Measurements from ENCODE around the gene C18orf63.

C18orf63 gene

GRCh38 chr18:74376523-74376922 lies 60.9 kb downstream of the C18orf63 start:
- no peak for DNase-seq (ENCODE audit: low spot score)

DNA sequence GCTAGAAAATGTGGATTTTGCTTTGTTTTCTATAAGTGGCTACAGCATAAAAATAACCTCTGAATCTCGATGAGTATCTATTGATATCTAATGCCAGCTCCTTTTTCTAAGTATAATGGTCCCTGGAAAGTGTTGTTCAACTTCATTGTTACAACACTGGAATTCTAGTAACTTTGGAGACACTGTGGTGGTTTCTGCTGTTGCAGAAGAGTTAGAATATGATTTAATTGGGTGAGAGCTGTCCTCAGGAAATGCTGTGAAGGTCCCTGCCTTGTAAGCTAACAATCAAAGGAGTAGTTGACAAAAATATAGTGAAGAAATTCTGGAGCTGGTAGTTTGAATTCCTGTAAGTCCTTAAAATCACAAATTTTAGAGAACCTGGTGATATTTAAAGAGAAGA lies 62.1 kb downstream of the C18orf63 start:
- DNase-seq (ENCODE audit: low spot score) = no peak

DNA sequence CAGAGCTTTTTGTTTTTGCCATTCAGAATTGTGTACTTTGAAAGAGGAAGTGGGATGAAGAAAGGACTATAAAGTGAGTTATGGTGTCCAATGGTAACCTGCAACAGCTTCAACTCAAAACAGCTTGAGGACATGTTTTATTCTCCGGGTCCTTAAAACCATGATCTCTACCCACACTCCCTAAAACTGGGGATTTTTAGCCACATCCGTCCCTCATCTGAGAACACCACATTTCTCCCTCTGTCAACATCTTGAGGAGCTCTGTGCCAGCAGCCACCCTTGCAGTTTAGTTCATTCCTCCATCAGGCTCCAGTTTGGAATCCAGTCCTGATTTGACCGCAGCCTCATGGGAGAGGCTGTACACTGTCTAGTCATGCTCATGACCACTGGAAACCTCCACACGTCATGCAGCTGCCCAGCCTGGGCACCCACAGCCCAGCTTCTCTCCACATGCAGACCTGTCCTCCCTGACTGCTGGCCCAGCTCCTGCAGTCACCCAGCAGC lies 62.6 kb downstream of the C18orf63 start:
- no peak for DNase-seq (ENCODE audit: low spot score)

- DNase-seq (ENCODE audit: low spot score) = no peak
Measured at GRCh38 chr18:74380916-74381315, 65.3 kb downstream of the C18orf63 start.

GRCh38 chr18:74381621-74382295 lies 66.1 kb downstream of the C18orf63 start:
- no peak for DNase-seq (ENCODE audit: low spot score)

DNA sequence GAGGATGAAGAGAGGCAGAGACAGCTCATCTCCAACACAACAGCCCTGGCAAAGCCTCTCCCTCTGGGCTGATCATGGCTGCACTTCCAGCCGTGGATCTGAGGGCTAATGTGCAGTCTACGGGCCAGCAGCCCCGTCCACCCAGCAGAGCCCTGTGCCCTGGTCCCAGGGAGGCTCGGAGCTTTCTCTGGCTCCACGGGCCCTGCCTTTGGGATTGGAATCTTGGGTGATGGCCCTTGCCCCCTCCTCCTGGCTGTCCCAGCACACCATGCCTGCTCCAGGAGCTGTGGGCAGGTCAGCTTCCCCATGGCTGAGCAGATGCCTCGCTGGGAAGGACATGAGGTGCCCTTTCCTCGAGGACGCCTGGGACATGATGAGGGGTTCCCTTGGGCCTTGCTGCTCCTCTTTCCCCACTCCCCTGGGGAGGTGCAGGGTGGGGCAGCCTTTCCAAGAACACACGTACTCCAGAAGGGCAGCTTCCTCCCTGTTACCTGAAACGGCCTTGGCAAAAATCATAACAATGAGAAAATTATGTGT lies 66.9 kb downstream of the C18orf63 start:
- DNase-seq (ENCODE audit: low spot score) = no peak

GRCh38 chr18:74387383-74387782 lies 71.7 kb downstream of the C18orf63 start:
- no peak for DNase-seq (ENCODE audit: low spot score)

- DNase-seq (ENCODE audit: low spot score) = no peak
Measured at GRCh38 chr18:74388227-74388626, 72.6 kb downstream of the C18orf63 start.

DNA sequence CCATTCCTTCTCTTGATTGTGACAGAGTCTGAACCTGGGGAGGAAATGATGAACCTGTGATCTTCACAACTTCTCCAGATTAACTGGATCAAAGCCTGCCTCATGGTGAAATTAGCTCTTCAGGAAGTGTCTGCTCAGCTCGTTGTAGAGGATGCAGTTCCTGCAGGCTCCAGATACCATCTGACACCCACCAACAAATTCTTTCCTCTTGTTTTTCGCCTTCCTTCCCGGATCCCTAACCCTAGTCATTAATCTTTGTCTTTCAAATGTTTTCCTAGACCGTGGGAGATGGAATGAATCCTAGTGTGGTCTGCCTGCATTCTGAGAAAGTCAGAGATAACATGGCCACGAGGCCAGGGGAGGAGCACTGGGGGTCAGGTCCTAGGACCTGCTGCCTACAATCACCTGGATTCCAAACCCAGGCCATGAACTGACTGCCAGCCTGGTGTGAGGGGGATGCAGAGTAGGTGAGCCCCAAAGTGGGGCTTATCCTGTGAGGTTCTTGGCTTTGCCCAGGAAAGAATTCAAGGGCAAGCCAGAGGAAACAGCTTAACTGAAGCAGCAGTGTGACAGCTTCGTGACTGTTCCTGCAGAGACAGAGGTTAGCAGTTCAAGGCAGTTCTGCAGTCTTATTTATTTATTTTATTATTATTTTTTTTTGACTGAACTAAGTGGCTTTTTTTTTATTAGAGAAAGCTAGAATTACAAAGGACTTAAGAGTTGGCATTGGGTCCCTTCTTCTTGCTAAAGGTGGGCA lies 73.7 kb downstream of the C18orf63 start:
- no peak for DNase-seq (ENCODE audit: low spot score)

DNA sequence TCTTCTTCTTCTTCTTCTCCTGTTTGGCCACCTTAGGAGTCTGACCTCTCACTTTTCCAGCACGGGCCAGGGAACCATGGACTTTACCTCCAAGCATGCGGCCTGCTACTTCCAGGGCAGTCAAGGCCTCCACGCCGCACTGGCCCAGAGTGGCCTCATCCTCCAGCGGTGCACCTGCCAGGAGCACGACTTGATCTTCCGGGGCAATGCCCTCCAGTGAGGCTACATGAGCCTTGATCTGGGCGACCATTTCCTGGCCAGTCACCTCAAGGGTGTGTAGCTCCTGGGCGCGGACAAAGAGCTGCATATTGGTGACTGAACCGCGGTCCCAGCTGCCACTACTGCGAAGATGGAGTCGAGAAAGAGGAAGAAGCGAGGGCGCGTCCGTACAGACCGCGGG lies 74.4 kb downstream of the C18orf63 start:
- DNase-seq (ENCODE audit: low spot score) = no peak

GRCh38 chr18:74390900-74391299 lies 75.3 kb downstream of the C18orf63 start:
- no peak for DNase-seq (ENCODE audit: low spot score)

GRCh38 chr18:74392323-74392722 lies 76.7 kb downstream of the C18orf63 start:
- no peak for DNase-seq (ENCODE audit: low spot score)

- DNase-seq (ENCODE audit: low spot score) = no peak
Measured at GRCh38 chr18:74395006-74395405, 79.4 kb downstream of the C18orf63 start.

GRCh38 chr18:74395648-74396154 lies 80.1 kb downstream of the C18orf63 start:
- no peak for DNase-seq (ENCODE audit: low spot score)

GRCh38 chr18:74396171-74397169 lies 80.8 kb downstream of the C18orf63 start:
- DNase-seq (ENCODE audit: low spot score) = no peak

- DNase-seq (ENCODE audit: low spot score) = no peak
Measured at GRCh38 chr18:74397572-74397971, 81.9 kb downstream of the C18orf63 start.

DNA sequence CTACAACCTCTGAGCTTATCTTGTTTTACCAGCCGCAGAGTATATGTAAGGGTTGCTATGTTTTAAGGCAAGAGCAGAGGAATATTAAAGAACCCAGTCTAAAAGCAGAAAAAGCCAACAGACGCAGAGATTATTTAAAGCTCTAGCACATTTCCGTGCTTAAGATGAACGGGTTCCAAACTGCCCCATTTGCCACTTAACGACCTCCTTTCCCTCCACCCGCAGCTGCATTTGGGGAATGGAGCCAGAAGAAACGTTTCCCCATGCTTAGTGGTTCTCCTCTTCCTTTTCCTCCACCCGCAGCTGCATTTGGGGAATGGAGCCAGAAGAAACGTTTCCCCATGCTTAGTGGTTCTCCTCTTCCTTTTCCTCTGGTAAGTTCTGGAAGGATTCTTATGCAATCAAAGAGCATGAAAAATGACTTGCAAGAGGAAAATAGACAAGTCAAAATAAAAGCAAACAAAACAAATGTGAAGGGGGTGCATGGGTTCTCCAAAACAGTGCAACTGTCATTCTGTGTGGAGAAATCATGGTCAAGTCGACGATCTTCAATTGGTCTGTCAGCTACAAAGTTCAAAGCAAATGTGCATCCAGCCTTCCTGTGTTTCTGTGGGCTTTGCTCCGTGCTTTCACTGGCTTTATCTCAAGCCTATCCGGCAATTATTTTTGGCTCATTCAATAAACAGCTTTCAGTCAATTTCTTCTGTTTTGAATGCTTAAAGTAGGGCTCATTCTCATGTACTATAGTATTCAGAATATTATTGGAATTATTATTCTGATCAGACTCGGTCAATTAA lies 83.7 kb downstream of the C18orf63 start:
- no peak for DNase-seq (ENCODE audit: low spot score)

DNA sequence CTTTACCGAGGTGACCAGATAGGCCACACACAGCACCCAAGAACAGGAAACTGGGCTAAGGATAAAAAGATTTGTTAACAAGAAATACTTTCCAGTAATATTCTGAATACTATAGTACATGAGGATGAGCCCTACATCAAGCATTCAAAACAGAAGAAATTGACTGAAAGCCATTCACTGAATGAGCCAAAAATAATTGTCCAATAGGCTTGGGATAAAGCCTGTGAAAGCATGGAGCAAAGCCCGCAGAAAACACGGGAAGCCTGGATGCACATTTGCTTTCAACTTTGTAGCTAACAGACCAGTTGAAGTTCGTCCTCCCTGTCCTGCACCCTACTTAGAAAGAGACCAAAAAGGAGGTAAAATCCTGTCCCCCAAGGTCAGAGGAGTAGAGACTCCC lies 85.2 kb downstream of the C18orf63 start:
- no peak for DNase-seq (ENCODE audit: low spot score)

DNA sequence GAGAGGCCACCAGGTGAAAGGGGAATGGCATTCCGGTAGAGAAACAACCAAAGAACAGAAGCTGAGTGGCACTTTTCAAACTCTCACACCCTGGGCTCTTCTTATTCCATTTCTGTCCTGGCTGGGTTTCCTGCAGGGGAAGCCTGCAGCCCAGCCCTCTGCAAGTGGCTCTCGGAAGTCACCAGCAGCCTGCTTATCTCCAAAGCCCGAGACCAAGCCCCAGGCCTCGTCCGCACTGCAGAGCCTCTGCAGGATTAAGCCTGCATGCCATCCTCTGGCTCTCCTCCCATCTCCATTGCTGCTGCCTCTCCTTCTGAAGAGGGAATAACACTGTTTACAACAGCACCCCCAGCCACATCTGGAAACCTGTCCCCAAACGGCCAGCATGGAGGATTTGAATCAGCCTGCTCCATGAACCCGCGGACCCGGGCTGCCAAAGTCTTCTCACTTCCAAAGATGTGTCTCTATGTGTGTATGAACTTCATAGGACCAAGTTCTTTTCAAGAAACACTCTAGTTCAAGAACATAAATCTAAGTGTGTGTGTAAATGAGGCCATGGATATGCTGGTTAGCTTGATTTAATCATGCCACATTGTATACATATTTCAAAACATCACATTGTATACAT lies 87.3 kb downstream of the C18orf63 start:
- DNase-seq (ENCODE audit: low spot score) = no peak

- no peak for DNase-seq (ENCODE audit: low spot score)
Measured at GRCh38 chr18:74407888-74408287, 92.2 kb downstream of the C18orf63 start.

All from iPS-NIHi11 (cell line).